Measurements from ENCODE around the gene OR10G7. TPM values are rescaled to one million over a fixed set of nuclear protein-coding genes. Genes with fewer than 3 reads are reported as not detected.

Gene OR10G7
- total RNA-seq, 4 donors from 2014 or later, result not detected

- 60 to 72% methylated on average over 5 to 6 of the region's 6 CpGs for WGBS, 2 donors
- TF ChIP-seq POLR2A (IDR thresholded peaks at IDR 0.05), result no peak
- TF ChIP-seq, protein P1, sequence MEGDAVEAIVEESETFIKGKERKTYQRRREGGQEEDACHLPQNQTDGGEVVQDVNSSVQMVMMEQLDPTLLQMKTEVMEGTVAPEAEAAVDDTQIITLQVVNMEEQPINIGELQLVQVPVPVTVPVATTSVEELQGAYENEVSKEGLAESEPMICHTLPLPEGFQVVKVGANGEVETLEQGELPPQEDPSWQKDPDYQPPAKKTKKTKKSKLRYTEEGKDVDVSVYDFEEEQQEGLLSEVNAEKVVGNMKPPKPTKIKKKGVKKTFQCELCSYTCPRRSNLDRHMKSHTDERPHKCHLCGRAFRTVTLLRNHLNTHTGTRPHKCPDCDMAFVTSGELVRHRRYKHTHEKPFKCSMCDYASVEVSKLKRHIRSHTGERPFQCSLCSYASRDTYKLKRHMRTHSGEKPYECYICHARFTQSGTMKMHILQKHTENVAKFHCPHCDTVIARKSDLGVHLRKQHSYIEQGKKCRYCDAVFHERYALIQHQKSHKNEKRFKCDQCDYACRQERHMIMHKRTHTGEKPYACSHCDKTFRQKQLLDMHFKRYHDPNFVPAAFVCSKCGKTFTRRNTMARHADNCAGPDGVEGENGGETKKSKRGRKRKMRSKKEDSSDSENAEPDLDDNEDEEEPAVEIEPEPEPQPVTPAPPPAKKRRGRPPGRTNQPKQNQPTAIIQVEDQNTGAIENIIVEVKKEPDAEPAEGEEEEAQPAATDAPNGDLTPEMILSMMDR (IDR thresholded peaks at IDR 0.05), result no peak
- intact Hi-C loops (cut with DNase I; ENCODE audit: low total_unique reads), result loop anchor here (10.0 kb wide), 1 partner anchor 119 kb away; no protein-coding TSS in a partner anchor
- no peak overlapping the region for H3K4me3 ChIP-seq (ENCODE audit: low read depth, poor library complexity, severe bottlenecking)
- DNase-seq (ENCODE audit: low spot score in 2 of 2), result no peak
Observed at GRCh38 chr11:124075492-124075840, 34.3 kb upstream of the OR10G7 start.

- intact Hi-C loops (cut with DNase I; ENCODE audit: low total_unique reads), result loop anchor here (10.0 kb wide), 1 partner anchor 120 kb away; no protein-coding TSS in a partner anchor
- no peak overlapping the region for H3K4me3 ChIP-seq (ENCODE audit: low read depth, poor library complexity, severe bottlenecking)
- TF ChIP-seq, protein P1 (IDR thresholded peaks at IDR 0.05), result no peak
- TF ChIP-seq POLR2A (IDR thresholded peaks at IDR 0.05), result no peak
- DNase-seq (ENCODE audit: low spot score in 2 of 2), result no peak
- 92 to 93% methylated on average over 5 of the region's 5 CpGs for WGBS, 2 donors
Observed at GRCh38 chr11:124074554-124074953, 33.4 kb upstream of the OR10G7 start.

DNA sequence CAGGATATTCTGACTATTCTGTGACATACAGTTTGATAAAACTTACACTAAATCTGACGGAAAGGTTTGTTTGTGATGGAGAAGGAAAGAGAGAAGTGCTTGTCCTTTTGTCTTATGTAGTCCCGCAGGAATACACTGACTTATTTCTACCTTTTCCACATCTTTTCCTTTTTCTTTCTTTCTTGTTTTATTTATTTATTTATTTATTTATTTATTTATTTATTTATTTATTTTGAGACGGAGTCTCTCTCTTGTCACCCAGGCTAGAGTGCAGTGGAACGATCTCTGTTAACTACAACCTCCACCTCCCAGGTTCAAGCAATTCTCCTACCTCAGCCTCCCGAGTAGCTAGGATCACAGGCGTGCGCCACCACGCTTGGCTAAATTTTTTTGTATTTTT is 31.0 kb upstream of the OR10G7 start:
- TF ChIP-seq, protein P1 (IDR thresholded peaks at IDR 0.05), result no peak
- TF ChIP-seq POLR2A (IDR thresholded peaks at IDR 0.05), result no peak

GRCh38 chr11:124071623-124071948 is 30.5 kb upstream of the OR10G7 start:
- H3K4me3 ChIP-seq (ENCODE audit: low read depth, poor library complexity, severe bottlenecking), result no peak overlapping the region
- intact Hi-C loops (cut with DNase I; ENCODE audit: low total_unique reads), result loop anchor here (10.0 kb wide), 1 partner anchor 123 kb away; no protein-coding TSS in a partner anchor
- no peak for DNase-seq (ENCODE audit: low spot score in 2 of 2)
- TF ChIP-seq, protein P1 (IDR thresholded peaks at IDR 0.05), result no peak
- no peak for TF ChIP-seq POLR2A (IDR thresholded peaks at IDR 0.05)
- WGBS, 2 donors, result 72 to 83% methylated on average over 4 of the region's 4 CpGs

More for the DNA sequence above, 31.0 kb upstream of the OR10G7 start:
- DNase-seq (ENCODE audit: low spot score in 2 of 2), result no peak
- intact Hi-C loops (cut with DNase I; ENCODE audit: low total_unique reads), result loop anchor here (10.0 kb wide), 1 partner anchor 123 kb away; no protein-coding TSS in a partner anchor
- WGBS, 2 donors, result 90 to 91% methylated on average over 8 of the region's 8 CpGs
- H3K4me3 ChIP-seq (ENCODE audit: low read depth, poor library complexity, severe bottlenecking), result no peak overlapping the region

DNA sequence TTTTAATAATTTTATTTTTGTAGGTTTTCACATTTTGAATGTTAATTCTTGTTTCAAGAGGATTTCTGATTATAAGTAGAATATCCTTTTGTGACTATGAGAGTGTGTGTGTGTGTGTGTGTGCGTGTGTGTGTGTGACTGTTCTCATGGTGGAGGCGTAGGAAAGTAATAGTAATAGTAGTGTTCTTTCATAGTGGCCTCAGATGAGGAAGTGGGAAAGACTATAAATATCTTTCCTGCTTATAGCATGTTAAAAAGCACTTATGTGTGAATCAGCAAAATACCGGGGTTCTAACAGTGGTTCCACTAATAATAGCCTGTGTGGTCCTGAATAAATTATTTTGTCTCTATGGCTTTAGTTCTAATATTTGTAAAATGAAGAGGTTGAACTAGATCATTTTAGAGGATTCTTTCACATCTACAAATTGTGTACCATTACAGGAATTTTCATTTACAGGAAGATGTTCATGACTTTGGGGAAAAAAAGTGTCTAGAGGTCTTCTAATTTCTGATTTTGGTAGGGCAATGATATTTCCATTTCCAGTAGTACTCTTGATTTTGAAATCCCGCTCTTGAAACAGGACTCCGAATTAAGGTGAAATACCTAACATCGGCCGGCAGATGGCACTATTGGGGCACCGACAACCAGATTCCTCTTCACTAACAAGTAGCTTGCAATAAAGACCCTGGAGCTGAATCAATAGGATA is 29.9 kb upstream of the OR10G7 start:
- peak; percentile 31 to 92 for DNase-seq (ENCODE audit: low spot score in 2 of 2)
- TF ChIP-seq, protein P1 (IDR thresholded peaks at IDR 0.05), result no peak
- TF ChIP-seq POLR2A (IDR thresholded peaks at IDR 0.05), result no peak
- 5 to 6% methylated on average over 8 of the region's 8 CpGs for WGBS, 2 donors

More for the DNA sequence above, 29.9 kb upstream of the OR10G7 start:
- H3K4me3 ChIP-seq (ENCODE audit: low read depth, poor library complexity, severe bottlenecking), result no peak overlapping the region
- intact Hi-C loops (cut with DNase I; ENCODE audit: low total_unique reads), result loop anchor here (10.0 kb wide), 1 partner anchor 124 kb away; no protein-coding TSS in a partner anchor

Data from lower leg skin (tissue), 4 donors.